Uterus (tissue), 2 donors: ENCODE data around the gene SLC8A1.

Source experiments
- POLR2A ChIP-seq, 2 donors: fragments of 450-650 bp; IDR thresholded peaks; one replicate each; pipeline ENCODE4 v1.6.1; 2016; ENCODE audit warnings: antibody characterized with exemption in 2 of 2, mild to moderate bottlenecking in 1 of 2, moderate library complexity in 1 of 2
- TF ChIP-seq, protein P1 (sequence below), 4 experiments: fragments of 200-600 bp in 2 of 4; fragments of 450-650 bp in 2 of 4; sonication (generic) in 2 of 4; IDR thresholded peaks; one replicate each; pipeline ENCODE4 v1.5.1; 2016 to 2019; ENCODE audit warnings: antibody characterized with exemption in 4 of 4, mild to moderate bottlenecking in 2 of 4, moderate library complexity in 1 of 4

DNA sequence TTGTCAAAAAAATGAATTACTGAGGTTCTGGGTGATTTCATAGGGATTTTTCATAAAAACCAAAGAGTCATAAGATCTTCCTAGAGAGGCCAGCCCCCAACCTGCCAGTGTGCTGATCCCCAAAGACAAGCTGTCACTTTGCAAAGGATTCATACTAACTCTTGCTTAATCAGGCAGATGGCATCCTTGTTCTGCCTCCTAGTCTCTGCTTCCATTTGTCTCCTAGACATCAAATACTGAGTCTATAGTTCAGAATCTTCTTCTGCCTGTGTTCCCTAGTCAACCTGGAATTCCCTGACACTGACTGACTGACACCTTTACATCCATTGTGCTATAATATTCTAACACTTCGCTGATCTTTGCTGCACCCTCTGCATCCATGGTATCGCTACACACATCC, 84.9 kb downstream of the SLC8A1 start:
- TF ChIP-seq, protein P1, sequence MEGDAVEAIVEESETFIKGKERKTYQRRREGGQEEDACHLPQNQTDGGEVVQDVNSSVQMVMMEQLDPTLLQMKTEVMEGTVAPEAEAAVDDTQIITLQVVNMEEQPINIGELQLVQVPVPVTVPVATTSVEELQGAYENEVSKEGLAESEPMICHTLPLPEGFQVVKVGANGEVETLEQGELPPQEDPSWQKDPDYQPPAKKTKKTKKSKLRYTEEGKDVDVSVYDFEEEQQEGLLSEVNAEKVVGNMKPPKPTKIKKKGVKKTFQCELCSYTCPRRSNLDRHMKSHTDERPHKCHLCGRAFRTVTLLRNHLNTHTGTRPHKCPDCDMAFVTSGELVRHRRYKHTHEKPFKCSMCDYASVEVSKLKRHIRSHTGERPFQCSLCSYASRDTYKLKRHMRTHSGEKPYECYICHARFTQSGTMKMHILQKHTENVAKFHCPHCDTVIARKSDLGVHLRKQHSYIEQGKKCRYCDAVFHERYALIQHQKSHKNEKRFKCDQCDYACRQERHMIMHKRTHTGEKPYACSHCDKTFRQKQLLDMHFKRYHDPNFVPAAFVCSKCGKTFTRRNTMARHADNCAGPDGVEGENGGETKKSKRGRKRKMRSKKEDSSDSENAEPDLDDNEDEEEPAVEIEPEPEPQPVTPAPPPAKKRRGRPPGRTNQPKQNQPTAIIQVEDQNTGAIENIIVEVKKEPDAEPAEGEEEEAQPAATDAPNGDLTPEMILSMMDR (IDR thresholded peaks at IDR 0.05), result no peak
- no peak for TF ChIP-seq POLR2A (IDR thresholded peaks at IDR 0.05)
